ENCODE data around the gene FAM3B. TPM values are rescaled to one million over a fixed set of nuclear protein-coding genes. Genes with fewer than 3 reads are reported as not detected.

Gene FAM3B
- total RNA-seq, 2 donors from 2014 or later, result 2.1 to 3.1 TPM

- WGBS, 2 experiments (ENCODE audit: insufficient coverage in 1 of 2, insufficient read length in 1 of 2), result 93 to 100% methylated on average over 5 to 7 of the region's 7 CpGs
- Histone ChIP-seq H3K4me1 (ENCODE audit: control insufficient read depth, insufficient read depth, low read length) (no peaks in the 10 kb centered on the region), H3K36me3 (ENCODE audit: control insufficient read depth, insufficient read depth, low read length) (no peaks in the 10 kb centered on the region), H3K27me3 (ENCODE audit: control insufficient read depth, insufficient read depth, low read length, poor library complexity, severe bottlenecking) (no peaks in the 10 kb centered on the region), H3K9me3 (ENCODE audit: control insufficient read depth, low read length) (no peaks in the 10 kb centered on the region), H3K27ac (ENCODE audit: low read depth, low read length) (no peak overlapping the region), H3K9ac (ENCODE audit: extremely low read depth, low read length, poor library complexity, severe bottlenecking) (no peak overlapping the region), H3K4me3 (ENCODE audit: low read length) (no peak overlapping the region)
- Mint-ChIP-seq H3K4me3 (no peak overlapping the region), H3K4me1 (peaks cover 5% of the 10 kb centered on the region), H3K27me3 (ENCODE audit: insufficient read depth) (no peaks in the 10 kb centered on the region), H3K27ac (no peak overlapping the region), H3K36me3 (ENCODE audit: low read depth) (no peaks in the 10 kb centered on the region), H3K9me3 (peaks cover 7% of the 10 kb centered on the region)
- no peak for TF ChIP-seq CTCF (conservative IDR thresholded peaks at IDR 0.05)
- no peak for DNase-seq
These were observed 82.7 kb downstream of the FAM3B start for GRCh38 chr21:41399246-41399800.

GRCh38 chr21:41402231-41402630, 85.6 kb downstream of the FAM3B start:
- Histone ChIP-seq H3K4me1 (ENCODE audit: control insufficient read depth, insufficient read depth, low read length) (no peaks in the 10 kb centered on the region), H3K4me3 (ENCODE audit: low read length) (no peak overlapping the region), H3K9me3 (ENCODE audit: control insufficient read depth, low read length) (no peaks in the 10 kb centered on the region), H3K9ac (ENCODE audit: extremely low read depth, low read length, poor library complexity, severe bottlenecking) (no peak overlapping the region), H3K36me3 (ENCODE audit: control insufficient read depth, insufficient read depth, low read length) (no peaks in the 10 kb centered on the region), H3K27ac (ENCODE audit: low read depth, low read length) (no peak overlapping the region), H3K27me3 (ENCODE audit: control insufficient read depth, insufficient read depth, low read length, poor library complexity, severe bottlenecking) (no peaks in the 10 kb centered on the region)
- Mint-ChIP-seq H3K27ac (no peak overlapping the region), H3K9me3 (peaks cover 7% of the 10 kb centered on the region), H3K36me3 (ENCODE audit: low read depth) (no peaks in the 10 kb centered on the region), H3K4me3 (no peak overlapping the region), H3K4me1 (no peaks in the 10 kb centered on the region), H3K27me3 (ENCODE audit: insufficient read depth) (no peaks in the 10 kb centered on the region)
- no peak for TF ChIP-seq CTCF (conservative IDR thresholded peaks at IDR 0.05)
- no peak for DNase-seq
- 88 to 91% methylated on average over 6 to 11 of the region's 11 CpGs for WGBS, 2 experiments (ENCODE audit: insufficient coverage in 1 of 2, insufficient read length in 1 of 2)

DNA sequence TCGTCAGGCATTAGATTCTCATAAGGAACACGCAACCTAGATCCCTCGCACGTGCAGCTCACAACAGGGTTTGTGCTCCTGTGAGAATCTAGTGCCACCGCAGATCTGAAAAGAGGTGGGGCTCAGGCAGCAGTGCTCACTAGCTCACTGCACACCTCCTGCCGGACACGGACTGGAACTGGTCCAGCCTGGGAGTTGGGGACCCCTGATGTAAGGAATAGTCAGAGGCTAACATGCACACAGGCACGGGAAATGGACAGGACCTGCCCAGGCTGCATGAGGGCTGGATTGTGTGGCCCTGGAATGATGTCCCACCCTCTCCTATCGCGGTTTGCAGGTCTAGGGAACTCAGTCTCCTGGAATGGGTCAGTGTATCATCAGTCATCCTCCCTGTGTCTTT, 86.2 kb downstream of the FAM3B start:
- no peak overlapping the region for H3K9ac ChIP-seq (ENCODE audit: extremely low read depth, low read length, poor library complexity, severe bottlenecking)
- no peaks in the 10 kb centered on the region for H3K4me1 Mint-ChIP-seq
- no peaks in the 10 kb centered on the region for H3K27me3 ChIP-seq (ENCODE audit: control insufficient read depth, insufficient read depth, low read length, poor library complexity, severe bottlenecking)
- peaks cover 7% of the 10 kb centered on the region for H3K9me3 Mint-ChIP-seq
- H3K27ac ChIP-seq (ENCODE audit: low read depth, low read length), result no peak overlapping the region
- H3K4me3 ChIP-seq (ENCODE audit: low read length), result no peak overlapping the region
- H3K4me1 ChIP-seq (ENCODE audit: control insufficient read depth, insufficient read depth, low read length), result no peaks in the 10 kb centered on the region
- no peak for DNase-seq
- TF ChIP-seq CTCF (conservative IDR thresholded peaks at IDR 0.05), result no peak
- no peak overlapping the region for H3K4me3 Mint-ChIP-seq
- H3K27me3 Mint-ChIP-seq (ENCODE audit: insufficient read depth), result no peaks in the 10 kb centered on the region
- H3K36me3 ChIP-seq (ENCODE audit: control insufficient read depth, insufficient read depth, low read length), result no peaks in the 10 kb centered on the region
- no peaks in the 10 kb centered on the region for H3K9me3 ChIP-seq (ENCODE audit: control insufficient read depth, low read length)
- WGBS, 2 experiments (ENCODE audit: insufficient coverage in 1 of 2, insufficient read length in 1 of 2), result 92 to 100% methylated on average over 8 to 10 of the region's 10 CpGs
- no peak overlapping the region for H3K27ac Mint-ChIP-seq
- H3K36me3 Mint-ChIP-seq (ENCODE audit: low read depth), result no peaks in the 10 kb centered on the region
